GM19324 (cell line): Measurements from ENCODE around the gene FIGNL2.
"Not testable (repeated sequence)": the region's sequence is repeated elsewhere in the genome, so short reads cannot be mapped to it uniquely, and the experiment has no call there.

Experiments used
- ATAC-seq: cut with Tn5 transposase; IDR thresholded peaks from one replicate; pipeline ENCODE4 v1.9.1; 2021; ENCODE audit warnings: mild to moderate bottlenecking, moderate library complexity; ENCODE audit not compliant: unreplicated experiment, low FRiP score

FIGNL2 gene

GRCh38 chr12:51818566-51819300 lies 29.8 kb downstream of the FIGNL2 start:
- ATAC-seq, result no peak

- ATAC-seq, result no peak
Measured at GRCh38 chr12:51818086-51818485, 30.4 kb downstream of the FIGNL2 start.

GRCh38 chr12:51817027-51817953 lies 31.2 kb downstream of the FIGNL2 start:
- no peak for ATAC-seq

GRCh38 chr12:51815571-51815970 lies 32.9 kb downstream of the FIGNL2 start:
- ATAC-seq, result no peak

GRCh38 chr12:51814311-51815088 lies 34.0 kb downstream of the FIGNL2 start:
- ATAC-seq, result no peak

- no peak for ATAC-seq
Measured at GRCh38 chr12:51813931-51814310, 34.6 kb downstream of the FIGNL2 start.

GRCh38 chr12:51812871-51813270 lies 35.6 kb downstream of the FIGNL2 start:
- ATAC-seq, result no peak

- no peak for ATAC-seq
Measured at GRCh38 chr12:51811203-51812202, 37.0 kb downstream of the FIGNL2 start.

GRCh38 chr12:51809193-51809592 lies 39.3 kb downstream of the FIGNL2 start:
- no peak for ATAC-seq

- ATAC-seq, result no peak
Measured at GRCh38 chr12:51806896-51807295, 41.6 kb downstream of the FIGNL2 start.

GRCh38 chr12:51801027-51801426 lies 47.5 kb downstream of the FIGNL2 start:
- ATAC-seq, result no peak

GRCh38 chr12:51798501-51798900 lies 50.0 kb downstream of the FIGNL2 start:
- ATAC-seq, result no peak

GRCh38 chr12:51798051-51798450 lies 50.5 kb downstream of the FIGNL2 start:
- ATAC-seq, result not testable (repeated sequence)

GRCh38 chr12:51797301-51797700 lies 51.2 kb downstream of the FIGNL2 start:
- ATAC-seq, result no peak

GRCh38 chr12:51793201-51793600 lies 55.3 kb downstream of the FIGNL2 start:
- ATAC-seq, result no peak

GRCh38 chr12:51792417-51792816 lies 56.1 kb downstream of the FIGNL2 start:
- ATAC-seq, result no peak

GRCh38 chr12:51788876-51789275 lies 59.6 kb downstream of the FIGNL2 start:
- ATAC-seq, result no peak

- no peak for ATAC-seq
Measured at GRCh38 chr12:51785906-51786305, 62.6 kb downstream of the FIGNL2 start.

GRCh38 chr12:51784688-51785087 lies 63.8 kb downstream of the FIGNL2 start:
- no peak for ATAC-seq

- ATAC-seq, result no peak
Measured at GRCh38 chr12:51779876-51780275, 68.6 kb downstream of the FIGNL2 start.
